Heart left ventricle (tissue), 13 donors: ENCODE measurements around the gene PI4K2A.

ENCODE experiments used
- CTCF ChIP-seq, 12 donors: fragments of 200-600 bp; sonication (generic) in 4 of 12; IDR thresholded peaks; one replicate each; pipeline versions ENCODE4 v1.5.0 to v1.8.0; 2018 to 2022; ENCODE audit warnings: antibody characterized with exemption in 12 of 12, mild to moderate bottlenecking in 5 of 12
- POLR2A ChIP-seq, 2 donors: fragments of 450-650 bp; IDR thresholded peaks; one replicate each; pipeline ENCODE4 v1.6.1; 2017; ENCODE audit warnings: antibody characterized with exemption in 2 of 2, mild to moderate bottlenecking in 2 of 2, moderate library complexity in 2 of 2
- donor health status: ischemic (EF 13 %, LVEDD 7.1; RV severe dilation, severe dysfunction).
- donor health status: DM: no; HTN: yes; CAD: no.
- donor health status: DM: no; HTN: no; CAD: no.
- donor health status: ischemic (EF 25% LVEDD 6.9; RV normal size, moderate dysfunction).
- donor health status: ischemic (EF 25% LVEDD 5.7; RV mildly dilated, moderate dysfunction).
- donor health status: ischemic (EF 35%, LVEDD 5.7; RV mildly dilated, moderate dysfunction).
- donor health status: nonischemic (EF 11% LVEDD 7.7; RV severe dilation, severe dysfunction).
- donor health status: DM: yes; HTN: yes; CAD: no.
- donor health status: PGD.
- donor health status: ischemic (EF 29% LVEDD 5.4; RV normal size, mild dysfunction).
- donor health status: nonischemic (EF 23%, LVEDD 6.1; RV moderate dilation, normal function).

GRCh38 chr10:97628228-97628627 lies 12.2 kb upstream of the PI4K2A start:
- no peak for TF ChIP-seq CTCF (IDR thresholded peaks at IDR 0.05)
- no peak for TF ChIP-seq POLR2A (IDR thresholded peaks at IDR 0.05)
